Esophagus squamous epithelium (tissue), 5 donors: ENCODE data around the gene WDR91. TPM values are rescaled to one million over a fixed set of nuclear protein-coding genes. Genes with fewer than 3 reads are reported as not detected.

Experiments used
- DNase-seq: peaks from one replicate; lab custom pipeline; 2025; lab: John Stamatoyannopoulos, UW
- H3K27ac ChIP-seq, 4 donors: fragments of 200-600 bp; sonication (generic); one replicate each; pipeline ENCODE4 v1.5.1; 2016 to 2019; ENCODE audit warnings: mild to moderate bottlenecking in 1 of 4
- H3K27me3 ChIP-seq, 4 donors: fragments of 200-600 bp; sonication (generic); 1 replicate in 3 of 4; 2 replicates in 1 of 4; pipeline versions ENCODE4 v1.5.1 to v1.6.0; 2017 to 2021; ENCODE audit warnings: antibody characterized with exemption in 1 of 4
- H3K36me3 ChIP-seq, 3 donors: fragments of 200-600 bp; sonication (generic); one replicate each; pipeline ENCODE4 v1.5.1; 2016 to 2019
- H3K4me1 ChIP-seq, 3 donors: fragments of 200-600 bp; sonication (generic); one replicate each; pipeline ENCODE4 v1.5.1; 2017 to 2019
- H3K4me3 ChIP-seq, 4 donors: fragments of 200-600 bp; sonication (generic); 1 replicate in 3 of 4; 2 replicates in 1 of 4; pipeline ENCODE4 v1.5.1; 2016 to 2019; ENCODE audit warnings: mild to moderate bottlenecking in 2 of 4, moderate library complexity in 1 of 4
- H3K9me3 ChIP-seq, 3 donors: fragments of 200-600 bp; sonication (generic); one replicate each; pipeline ENCODE4 v1.5.1; 2016 to 2019
- POLR2A ChIP-seq, 4 donors: fragments of 450-650 bp; IDR thresholded peaks; one replicate each; pipeline ENCODE4 v1.6.1; 2017; ENCODE audit warnings: antibody characterized with exemption in 4 of 4, mild to moderate bottlenecking in 4 of 4, moderate library complexity in 3 of 4
- WGBS, 2 donors: methylation state at CpG; one replicate each; pipeline ENCODE4 v1.1.5; 2018; 5-methylcytosine and 5-hydroxymethylcytosine counted together
- intact Hi-C: fragments of 100-400 bp; cut with DNase I; formaldehyde crosslinking; loops from one replicate; pipeline ENCODE4 v1.15.0; 2022
- total RNA-seq, 4 donors: library from RNA; depleted of rRNA; stranded (reverse); fragments of >200 nt; gene quantifications; one replicate each; pipeline ENCODE4 v1.1.0, GENCODE V29; 2016
- TF ChIP-seq, protein P1 (sequence below), 6 experiments: fragments of 450-650 bp in 4 of 6; fragments of 200-600 bp in 2 of 6; sonication (generic) in 2 of 6; IDR thresholded peaks; one replicate each; pipeline ENCODE4 v1.5.1; 2016 to 2019; ENCODE audit warnings: antibody characterized with exemption in 6 of 6, mild to moderate bottlenecking in 4 of 6, moderate library complexity in 4 of 6
- donor health status: DM: yes; HTN: yes; CAD: no.

The WDR91 gene
- total RNA-seq, 4 donors from 2014 or later = 19.6 to 29.0 (median 24.3) TPM

DNA sequence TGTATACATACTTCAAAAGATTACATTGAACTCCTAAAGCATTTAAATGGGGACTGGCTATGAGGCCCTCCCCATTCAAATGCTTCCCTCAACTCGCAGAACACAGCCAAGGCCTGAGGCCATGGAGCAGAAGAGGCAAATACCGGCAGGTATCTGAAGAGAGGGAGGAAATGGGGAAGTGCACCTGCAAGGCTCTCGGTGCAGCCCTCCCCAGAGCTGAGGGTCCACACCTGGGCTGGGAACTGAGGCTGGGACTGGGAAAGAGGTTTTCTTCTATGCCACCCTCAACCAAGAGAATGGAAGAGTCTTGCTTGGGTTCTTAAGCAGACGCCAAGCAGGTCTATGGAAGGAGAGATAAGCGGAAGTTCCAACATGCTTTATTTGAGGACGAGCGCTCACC is 27.8 kb downstream of the WDR91 start:
- H3K4me1 ChIP-seq = peaks cover 0 to 14% (median 13%) of the 10 kb centered on the region in 3 donors
- no peak overlapping the region for H3K27ac ChIP-seq
- H3K4me3 ChIP-seq = no peak overlapping the region
- TF ChIP-seq POLR2A (IDR thresholded peaks at IDR 0.05) = no peak
- TF ChIP-seq, protein P1, sequence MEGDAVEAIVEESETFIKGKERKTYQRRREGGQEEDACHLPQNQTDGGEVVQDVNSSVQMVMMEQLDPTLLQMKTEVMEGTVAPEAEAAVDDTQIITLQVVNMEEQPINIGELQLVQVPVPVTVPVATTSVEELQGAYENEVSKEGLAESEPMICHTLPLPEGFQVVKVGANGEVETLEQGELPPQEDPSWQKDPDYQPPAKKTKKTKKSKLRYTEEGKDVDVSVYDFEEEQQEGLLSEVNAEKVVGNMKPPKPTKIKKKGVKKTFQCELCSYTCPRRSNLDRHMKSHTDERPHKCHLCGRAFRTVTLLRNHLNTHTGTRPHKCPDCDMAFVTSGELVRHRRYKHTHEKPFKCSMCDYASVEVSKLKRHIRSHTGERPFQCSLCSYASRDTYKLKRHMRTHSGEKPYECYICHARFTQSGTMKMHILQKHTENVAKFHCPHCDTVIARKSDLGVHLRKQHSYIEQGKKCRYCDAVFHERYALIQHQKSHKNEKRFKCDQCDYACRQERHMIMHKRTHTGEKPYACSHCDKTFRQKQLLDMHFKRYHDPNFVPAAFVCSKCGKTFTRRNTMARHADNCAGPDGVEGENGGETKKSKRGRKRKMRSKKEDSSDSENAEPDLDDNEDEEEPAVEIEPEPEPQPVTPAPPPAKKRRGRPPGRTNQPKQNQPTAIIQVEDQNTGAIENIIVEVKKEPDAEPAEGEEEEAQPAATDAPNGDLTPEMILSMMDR (IDR thresholded peaks at IDR 0.05) = no peak
- H3K36me3 ChIP-seq = peaks cover 36 to 80% (median 46%) of the 10 kb centered on the region in 3 donors
- intact Hi-C loops = no loop called here
- no peaks in the 10 kb centered on the region for H3K27me3 ChIP-seq
- H3K9me3 ChIP-seq = peaks cover 0 to 34% (median 21%) of the 10 kb centered on the region in 3 donors
- 82 to 91% methylated on average over 7 of the region's 7 CpGs for WGBS, 2 donors
- DNase-seq = no peak

DNA sequence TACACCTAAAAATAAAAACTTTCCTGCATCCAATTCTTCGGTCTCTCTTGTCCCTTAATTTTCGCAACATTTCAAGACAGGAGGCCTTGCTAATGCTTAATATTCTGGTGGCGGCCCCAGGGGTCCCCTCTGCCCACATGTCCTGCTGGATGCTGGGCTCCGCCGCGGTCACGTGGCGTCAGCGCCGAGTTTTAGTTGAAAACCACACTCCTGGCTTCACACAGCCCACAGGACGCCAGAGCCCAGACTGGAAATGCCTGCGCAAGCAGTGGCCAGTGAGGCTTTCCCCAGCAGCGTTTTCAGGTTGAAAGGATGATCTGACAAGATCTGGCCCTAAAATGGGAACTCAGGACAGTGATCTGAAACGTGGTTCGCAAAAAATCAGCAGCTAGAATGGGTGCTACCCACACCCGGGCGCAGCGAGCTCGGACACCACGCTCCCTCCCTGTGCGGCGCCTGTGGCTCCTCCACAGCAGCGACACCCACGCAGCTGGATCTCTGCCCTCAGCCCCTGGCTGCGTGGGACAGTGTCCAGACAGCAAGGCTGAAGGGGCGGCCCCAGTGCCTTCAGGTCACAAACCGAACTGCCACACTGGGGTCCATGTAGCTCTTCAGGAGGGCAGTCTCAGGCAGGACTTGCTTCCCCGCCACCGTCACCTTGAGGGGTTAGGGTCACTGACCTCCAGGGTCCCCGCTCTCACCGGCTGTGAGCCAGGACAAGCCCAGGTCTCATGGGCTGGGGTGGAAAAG is 29.2 kb downstream of the WDR91 start:
- H3K36me3 ChIP-seq = peaks cover 30 to 66% (median 35%) of the 10 kb centered on the region in 3 donors
- intact Hi-C loops = no loop called here

DNA sequence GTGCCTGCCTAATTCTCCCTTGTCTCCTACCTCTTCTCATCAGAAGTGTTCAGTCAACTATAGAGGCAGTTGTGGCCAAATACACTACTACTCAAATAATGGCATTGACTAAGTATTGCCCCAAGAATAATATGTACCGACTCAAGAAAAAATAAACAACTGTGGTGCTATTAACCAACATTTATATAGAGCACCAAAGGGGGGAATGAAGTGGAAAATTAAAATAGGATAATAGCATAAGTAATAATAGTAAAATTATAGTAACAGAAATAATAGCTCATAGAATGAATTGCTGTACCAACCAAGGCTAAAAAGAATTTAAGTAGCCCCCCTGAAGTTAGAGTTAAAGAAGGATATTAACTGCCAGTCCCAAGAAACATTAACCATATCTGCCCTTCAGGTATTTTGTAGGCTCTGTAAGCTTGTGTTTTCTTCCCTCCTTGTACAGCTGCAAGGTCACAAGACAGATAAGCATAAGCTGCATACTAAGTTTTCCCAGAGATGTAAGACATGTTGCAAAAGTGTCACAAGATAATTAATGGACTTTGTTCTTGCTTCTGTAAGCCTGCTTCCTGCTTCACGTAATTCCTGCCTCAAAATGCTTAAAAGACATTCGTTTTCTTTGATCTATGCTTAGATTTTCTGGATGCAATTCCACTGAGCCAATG is 29.9 kb downstream of the WDR91 start:
- Histone ChIP-seq H3K36me3 (peaks cover 26 to 59% (median 28%) of the 10 kb centered on the region in 3 donors), H3K4me3 (no peak overlapping the region)
- intact Hi-C loops = no loop called here

More for the DNA sequence above, 29.2 kb downstream of the WDR91 start:
- no peak overlapping the region for H3K27ac ChIP-seq
- no peak for TF ChIP-seq POLR2A (IDR thresholded peaks at IDR 0.05)
- no peak overlapping the region for H3K4me3 ChIP-seq
- peaks cover 4 to 26% (median 22%) of the 10 kb centered on the region in 3 donors for H3K4me1 ChIP-seq
- H3K9me3 ChIP-seq = peaks cover 0 to 34% (median 21%) of the 10 kb centered on the region in 3 donors
- WGBS, 2 donors = 95 to 99% methylated on average over 13 to 20 of the region's 31 CpGs
- no peaks in the 10 kb centered on the region for H3K27me3 ChIP-seq
- no peak for DNase-seq

DNA sequence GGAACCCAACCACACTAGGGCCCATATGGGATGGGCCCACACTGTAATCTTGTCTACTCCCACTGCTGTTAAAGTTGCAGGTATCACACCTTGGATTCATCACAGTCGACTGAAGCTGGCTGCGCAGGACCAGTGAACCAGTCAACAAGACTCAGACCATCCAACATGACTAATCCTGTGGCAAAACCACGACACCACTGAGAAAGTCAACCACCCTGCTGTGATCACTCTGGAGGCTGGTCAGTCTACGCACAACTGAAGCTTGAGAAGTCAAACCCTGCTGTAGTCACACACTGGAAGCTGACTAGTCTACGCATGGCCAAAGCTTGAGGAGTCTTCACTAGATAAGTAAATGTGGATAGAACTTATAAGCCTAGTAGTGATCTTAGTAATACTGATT is 31.2 kb downstream of the WDR91 start:
- H3K36me3 ChIP-seq = peaks cover 16 to 46% (median 20%) of the 10 kb centered on the region in 3 donors
- WGBS, 2 donors = 80 to 91% methylated on average over 2 to 3 of the region's 5 CpGs
- H3K4me1 ChIP-seq = peaks cover 12 to 46% (median 34%) of the 10 kb centered on the region in 3 donors
- H3K27me3 ChIP-seq = no peaks in the 10 kb centered on the region
- H3K4me3 ChIP-seq = no peak overlapping the region
- no peak overlapping the region for H3K27ac ChIP-seq
- intact Hi-C loops = no loop called here
- TF ChIP-seq, protein P1 (IDR thresholded peaks at IDR 0.05) = no peak
- no peak for TF ChIP-seq POLR2A (IDR thresholded peaks at IDR 0.05)
- no peak for DNase-seq
- peaks cover 0 to 34% (median 21%) of the 10 kb centered on the region in 3 donors for H3K9me3 ChIP-seq

More for the DNA sequence above, 29.9 kb downstream of the WDR91 start:
- Histone ChIP-seq H3K9me3 (peaks cover 0 to 34% (median 21%) of the 10 kb centered on the region in 3 donors), H3K4me1 (peaks cover 12 to 33% (median 28%) of the 10 kb centered on the region in 3 donors), H3K27me3 (no peaks in the 10 kb centered on the region), H3K27ac (no peak overlapping the region)
- DNase-seq = no peak
- 89 to 92% methylated on average over 3 of the region's 3 CpGs for WGBS, 2 donors
- TF ChIP-seq, protein P1 (IDR thresholded peaks at IDR 0.05) = no peak
- TF ChIP-seq POLR2A (IDR thresholded peaks at IDR 0.05) = no peak

DNA sequence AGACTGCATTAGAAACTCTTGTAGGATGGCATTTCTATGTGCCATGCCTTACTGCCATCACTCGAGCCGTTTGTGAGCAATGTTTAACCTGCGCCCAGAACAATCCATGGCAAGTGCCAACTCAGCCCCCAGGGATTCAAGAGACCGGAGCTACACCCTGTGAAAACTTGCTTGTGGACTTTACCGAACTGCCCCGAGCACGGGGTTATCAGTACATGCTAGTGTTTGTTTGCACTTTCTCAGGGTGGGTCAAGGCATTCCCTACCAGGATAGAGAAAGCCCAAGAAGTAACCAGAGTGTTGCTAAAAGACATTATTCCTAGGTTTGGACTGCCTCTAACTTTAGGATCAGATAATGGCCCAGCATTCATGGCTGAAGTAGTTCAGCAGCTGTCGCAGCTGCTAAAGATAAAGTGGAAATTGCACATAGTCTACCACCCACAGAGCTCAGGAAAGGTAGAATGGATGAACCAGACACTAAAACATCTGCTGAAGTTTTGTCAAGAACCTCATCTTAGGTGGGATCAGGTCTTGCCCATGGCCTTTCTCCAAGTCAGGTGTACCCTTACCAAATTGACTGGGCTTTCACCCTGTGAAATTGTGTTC is 31.9 kb downstream of the WDR91 start:
- H3K27me3 ChIP-seq = no peaks in the 10 kb centered on the region
- no peak overlapping the region for H3K4me3 ChIP-seq
- no peak for DNase-seq
- intact Hi-C loops = no loop called here
- H3K27ac ChIP-seq = peak overlapping the region in 2 of 4 donors; percentile 73 to 75
- H3K9me3 ChIP-seq = peaks cover 0 to 34% (median 21%) of the 10 kb centered on the region in 3 donors
- 49 to 61% methylated on average over 7 to 8 of the region's 8 CpGs for WGBS, 2 donors
- H3K36me3 ChIP-seq = peaks cover 11 to 39% (median 14%) of the 10 kb centered on the region in 3 donors
- peaks cover 12 to 50% (median 34%) of the 10 kb centered on the region in 3 donors for H3K4me1 ChIP-seq
- no peak for TF ChIP-seq POLR2A (IDR thresholded peaks at IDR 0.05)
- TF ChIP-seq, protein P1 (IDR thresholded peaks at IDR 0.05) = no peak
